Measurements from ENCODE around the gene WTIP.

The WTIP gene

GRCh38 chr19:34490141-34490766 lies 8.7 kb downstream of the WTIP start:
- H3K9ac ChIP-seq (ENCODE audit: low read length), result no peak overlapping the region
- H3K9me3 ChIP-seq (ENCODE audit: insufficient read depth, low read length), result no peaks in the 10 kb centered on the region
- no peak overlapping the region for H3K4me2 ChIP-seq (ENCODE audit: low read depth, low read length, poor library complexity, severe bottlenecking)
- no peak overlapping the region for H3K27ac ChIP-seq (ENCODE audit: low read depth, low read length)
- H3K36me3 ChIP-seq (ENCODE audit: low read length), result no peaks in the 10 kb centered on the region
- no peak overlapping the region for H3K4me3 ChIP-seq (ENCODE audit: insufficient read depth, low read length, poor library complexity, severe bottlenecking)
- H3K27me3 ChIP-seq (ENCODE audit: low read length), result no peaks in the 10 kb centered on the region
- no peak overlapping the region for H2AFZ ChIP-seq (ENCODE audit: low read depth, low read length, severe bottlenecking)
- no peaks in the 10 kb centered on the region for H3K9me2 ChIP-seq (replicated peaks; ENCODE audit: insufficient read depth, low read length)
- no peaks in the 10 kb centered on the region for H3F3A ChIP-seq (ENCODE audit: insufficient read depth)
- H4K20me1 ChIP-seq (ENCODE audit: low read depth, low read length), result no peaks in the 10 kb centered on the region
- no peaks in the 10 kb centered on the region for H3K79me2 ChIP-seq (ENCODE audit: insufficient read depth, low read length)
- TF ChIP-seq EZH2phosphoT487 (conservative IDR thresholded peaks at IDR 0.05; ENCODE audit: low read length), result no peak

GRCh38 chr19:34493038-34493648 lies 11.6 kb downstream of the WTIP start:
- TF ChIP-seq EZH2phosphoT487 (conservative IDR thresholded peaks at IDR 0.05; ENCODE audit: low read length) (no peak), CTCF (IDR thresholded peaks at IDR 0.05; ENCODE audit: insufficient read depth, low read length, poor library complexity, severe bottlenecking) (no peak)
- Histone ChIP-seq H3K79me2 (ENCODE audit: insufficient read depth, low read length) (no peaks in the 10 kb centered on the region), H3K27ac (ENCODE audit: low read depth, low read length) (no peak overlapping the region), H3K9me3 (ENCODE audit: insufficient read depth, low read length) (no peaks in the 10 kb centered on the region), H3F3A (ENCODE audit: insufficient read depth) (no peaks in the 10 kb centered on the region), H3K36me3 (ENCODE audit: low read length) (no peaks in the 10 kb centered on the region), H3K4me2 (ENCODE audit: low read depth, low read length, poor library complexity, severe bottlenecking) (no peak overlapping the region), H3K9ac (ENCODE audit: low read length) (no peak overlapping the region), H2AFZ (ENCODE audit: low read depth, low read length, severe bottlenecking) (no peak overlapping the region), H3K4me3 (ENCODE audit: insufficient read depth, low read length, poor library complexity, severe bottlenecking) (no peak overlapping the region), H3K27me3 (ENCODE audit: low read length) (no peaks in the 10 kb centered on the region), H4K20me1 (ENCODE audit: low read depth, low read length) (no peaks in the 10 kb centered on the region), H3K9me2 (replicated peaks; ENCODE audit: insufficient read depth, low read length) (no peaks in the 10 kb centered on the region)

GRCh38 chr19:34493649-34494044 lies 12.1 kb downstream of the WTIP start:
- Histone ChIP-seq H3K27me3 (ENCODE audit: low read length) (no peaks in the 10 kb centered on the region), H3K4me2 (ENCODE audit: low read depth, low read length, poor library complexity, severe bottlenecking) (no peak overlapping the region), H3F3A (ENCODE audit: insufficient read depth) (no peaks in the 10 kb centered on the region), H3K4me3 (ENCODE audit: insufficient read depth, low read length, poor library complexity, severe bottlenecking) (no peak overlapping the region), H3K79me2 (ENCODE audit: insufficient read depth, low read length) (no peaks in the 10 kb centered on the region), H4K20me1 (ENCODE audit: low read depth, low read length) (no peaks in the 10 kb centered on the region), H2AFZ (ENCODE audit: low read depth, low read length, severe bottlenecking) (no peak overlapping the region), H3K9ac (ENCODE audit: low read length) (no peak overlapping the region), H3K9me3 (ENCODE audit: insufficient read depth, low read length) (no peaks in the 10 kb centered on the region), H3K27ac (ENCODE audit: low read depth, low read length) (no peak overlapping the region), H3K36me3 (ENCODE audit: low read length) (no peaks in the 10 kb centered on the region), H3K9me2 (replicated peaks; ENCODE audit: insufficient read depth, low read length) (no peaks in the 10 kb centered on the region)
- TF ChIP-seq CTCF (IDR thresholded peaks at IDR 0.05; ENCODE audit: insufficient read depth, low read length, poor library complexity, severe bottlenecking), result no peak
- no peak for TF ChIP-seq EZH2phosphoT487 (conservative IDR thresholded peaks at IDR 0.05; ENCODE audit: low read length)

GRCh38 chr19:34494601-34495000 lies 13.0 kb downstream of the WTIP start:
- Histone ChIP-seq H3K36me3 (ENCODE audit: low read length) (no peaks in the 10 kb centered on the region), H3K79me2 (ENCODE audit: insufficient read depth, low read length) (no peaks in the 10 kb centered on the region), H3F3A (ENCODE audit: insufficient read depth) (no peaks in the 10 kb centered on the region), H3K9ac (ENCODE audit: low read length) (no peak overlapping the region), H3K4me2 (ENCODE audit: low read depth, low read length, poor library complexity, severe bottlenecking) (no peak overlapping the region), H2AFZ (ENCODE audit: low read depth, low read length, severe bottlenecking) (no peak overlapping the region), H3K27me3 (ENCODE audit: low read length) (no peaks in the 10 kb centered on the region), H4K20me1 (ENCODE audit: low read depth, low read length) (no peaks in the 10 kb centered on the region), H3K9me3 (ENCODE audit: insufficient read depth, low read length) (no peaks in the 10 kb centered on the region), H3K4me3 (ENCODE audit: insufficient read depth, low read length, poor library complexity, severe bottlenecking) (no peak overlapping the region), H3K27ac (ENCODE audit: low read depth, low read length) (no peak overlapping the region), H3K9me2 (replicated peaks; ENCODE audit: insufficient read depth, low read length) (no peaks in the 10 kb centered on the region)
- TF ChIP-seq CTCF (IDR thresholded peaks at IDR 0.05; ENCODE audit: insufficient read depth, low read length, poor library complexity, severe bottlenecking) (no peak), EZH2phosphoT487 (conservative IDR thresholded peaks at IDR 0.05; ENCODE audit: low read length) (no peak)

Measured in SU-DHL-6 (cell line).